Measurements from ENCODE around the gene DEPDC7. TPM values are rescaled to one million over a fixed set of nuclear protein-coding genes. Genes with fewer than 3 reads are reported as not detected.
"Not testable (repeated sequence)": the region's sequence is repeated elsewhere in the genome, so short reads cannot be mapped to it uniquely, and the experiment has no call there.

The DEPDC7 gene
- total RNA-seq, 4 donors from 2014 or later, result 6.9 to 12.2 (median 9.1) TPM

- peaks cover 0 to 5% (median 0%) of the 10 kb centered on the region in 3 donors for H3K36me3 ChIP-seq
- peak overlapping the region in 1 of 4 donors; percentile 13 for H3K4me3 ChIP-seq
- TF ChIP-seq CTCF (IDR thresholded peaks at IDR 0.05) (no peak), EP300 (IDR thresholded peaks at IDR 0.05) (no peak), POLR2A (IDR thresholded peaks at IDR 0.05) (no peak)
- peak overlapping the region in 2 of 4 donors; percentile 46 to 65 for H3K27ac ChIP-seq
- no peak for DNase-seq (ENCODE audit: low spot score in 2 of 2)
- no peaks in the 10 kb centered on the region for H3K9me3 ChIP-seq
- H3K27me3 ChIP-seq, result no peaks in the 10 kb centered on the region
- 38 to 39% methylated on average over 4 of the region's 4 CpGs for WGBS, 2 donors
- peaks cover 0 to 20% (median 2%) of the 10 kb centered on the region in 4 donors for H3K4me1 ChIP-seq
Observed at GRCh38 chr11:33027846-33028536, 12.3 kb downstream of the DEPDC7 start.

GRCh38 chr11:33028537-33028914 is 12.8 kb downstream of the DEPDC7 start:
- no peak for DNase-seq (ENCODE audit: low spot score in 2 of 2)
- peaks cover 0 to 5% (median 0%) of the 10 kb centered on the region in 3 donors for H3K36me3 ChIP-seq
- H3K4me1 ChIP-seq, result peaks cover 0 to 17% (median under 1%) of the 10 kb centered on the region in 4 donors
- H3K27ac ChIP-seq, result peak overlapping the region in 2 of 4 donors; percentile 46 to 65
- TF ChIP-seq EP300 (IDR thresholded peaks at IDR 0.05), result no peak
- no peak for TF ChIP-seq POLR2A (IDR thresholded peaks at IDR 0.05)
- no peak for TF ChIP-seq CTCF (IDR thresholded peaks at IDR 0.05)
- no peaks in the 10 kb centered on the region for H3K27me3 ChIP-seq
- H3K9me3 ChIP-seq, result no peaks in the 10 kb centered on the region
- 56 to 58% methylated on average over 2 of the region's 2 CpGs for WGBS, 2 donors
- H3K4me3 ChIP-seq, result peak overlapping the region in 1 of 4 donors; percentile 13

GRCh38 chr11:33029218-33029617 is 13.5 kb downstream of the DEPDC7 start:
- not testable (repeated sequence) for H3K27me3 ChIP-seq; H3K36me3 ChIP-seq; H3K4me3 ChIP-seq; H3K9me3 ChIP-seq; DNase-seq (ENCODE audit: low spot score in 2 of 2)
- peaks cover 0 to 10% (median 0%) of the 10 kb centered on the region in 4 donors for H3K4me1 ChIP-seq
- H3K27ac ChIP-seq, result peak overlapping the region in 2 of 4 donors; percentile 46 to 65
- whole genome bisulfite sequencing, 2 donors, result 70% methylated on average over 6 of the region's 6 CpGs

- Histone ChIP-seq H3K4me1 (peaks cover 0 to 7% (median 0%) of the 10 kb centered on the region in 4 donors), H3K9me3 (no peaks in the 10 kb centered on the region), H3K27me3 (no peaks in the 10 kb centered on the region), H3K36me3 (peaks cover 0 to 5% (median 0%) of the 10 kb centered on the region in 3 donors), H3K4me3 (no peak overlapping the region), H3K27ac (no peak overlapping the region)
- TF ChIP-seq CTCF (IDR thresholded peaks at IDR 0.05), result no peak
- no peak for TF ChIP-seq EP300 (IDR thresholded peaks at IDR 0.05)
- no peak for TF ChIP-seq POLR2A (IDR thresholded peaks at IDR 0.05)
- DNase-seq (ENCODE audit: low spot score in 2 of 2), result no peak
- 77 to 79% methylated on average over 4 of the region's 4 CpGs for WGBS, 2 donors
Observed at GRCh38 chr11:33033493-33033892, 17.8 kb downstream of the DEPDC7 start.

- WGBS, 2 donors, result 89 to 100% methylated on average over 1 of the region's 1 CpG
- Histone ChIP-seq H3K4me1 (peaks cover 0 to under 1% (median 0%) of the 10 kb centered on the region in 4 donors), H3K36me3 (peaks cover 0 to 5% (median 0%) of the 10 kb centered on the region in 3 donors), H3K4me3 (no peak overlapping the region), H3K27me3 (no peaks in the 10 kb centered on the region), H3K27ac (no peak overlapping the region), H3K9me3 (no peaks in the 10 kb centered on the region)
- DNase-seq (ENCODE audit: low spot score in 2 of 2), result no peak
- TF ChIP-seq POLR2A (IDR thresholded peaks at IDR 0.05) (no peak), CTCF (IDR thresholded peaks at IDR 0.05) (no peak), EP300 (IDR thresholded peaks at IDR 0.05) (no peak)
Observed at GRCh38 chr11:33035011-33035410, 19.3 kb downstream of the DEPDC7 start.
